Activated naive CD4-positive, alpha-beta T cell treated with anti-CD3 and anti-CD28 coated beads, Interleukin-2, amount 50 U/mL, for 24 hours (primary cell): ENCODE results near the gene MORF4L1.
A peak's percentile ranks its signal among the peaks of the same experiment; 100 is the strongest.
"Not testable (repeated sequence)": the region's sequence is repeated elsewhere in the genome, so short reads cannot be mapped to it uniquely, and the experiment has no call there.

Source experiments
- H3K27ac Mint-ChIP-seq: one replicate; pipeline ENCODE4 v1.8.0; 2021; ENCODE audit warnings: mild to moderate bottlenecking, mixed read lengths
- H3K27me3 Mint-ChIP-seq: one replicate; pipeline ENCODE4 v1.8.0; 2021; ENCODE audit warnings: mixed read lengths
- H3K36me3 Mint-ChIP-seq: one replicate; pipeline ENCODE4 v1.8.0; 2021; ENCODE audit warnings: mixed read lengths
- H3K4me1 Mint-ChIP-seq: one replicate; pipeline ENCODE4 v1.8.0; 2021; ENCODE audit warnings: mixed read lengths
- H3K4me3 Mint-ChIP-seq: one replicate; pipeline ENCODE4 v1.8.0; 2021; ENCODE audit warnings: mild to moderate bottlenecking, mixed read lengths
- H3K9me3 Mint-ChIP-seq: one replicate; pipeline ENCODE4 v1.8.0; 2021; ENCODE audit warnings: mixed read lengths

The MORF4L1 gene

GRCh38 chr15:78872155-78872971 is at the start of gene MORF4L1:
Gene MORF4L1, plus strand, starts transcription at chr15:78872890. Its CDS starts 128 bp downstream, at chr15:78873018.
- H3K27ac Mint-ChIP-seq: peak within 1 kb of the TSS; percentile 100
- H3K36me3 Mint-ChIP-seq: peaks cover 5% of the 10 kb centered on the region
- no peaks in the 10 kb centered on the region for H3K9me3 Mint-ChIP-seq
- H3K4me1 Mint-ChIP-seq: peaks cover 32% of the 10 kb centered on the region
- no peaks in the 10 kb centered on the region for H3K27me3 Mint-ChIP-seq
- peak within 1 kb of the TSS; percentile 99 for H3K4me3 Mint-ChIP-seq

- H3K9me3 Mint-ChIP-seq: no peaks in the 10 kb centered on the region
- H3K4me3 Mint-ChIP-seq: no peak overlapping the region
- H3K36me3 Mint-ChIP-seq: no peaks in the 10 kb centered on the region
- no peak overlapping the region for H3K27ac Mint-ChIP-seq
- no peaks in the 10 kb centered on the region for H3K4me1 Mint-ChIP-seq
- H3K27me3 Mint-ChIP-seq: peaks cover 7% of the 10 kb centered on the region
Measured at GRCh38 chr15:78828920-78829319, 43.8 kb upstream of the MORF4L1 start.

- H3K9me3 Mint-ChIP-seq: no peaks in the 10 kb centered on the region
- H3K27ac Mint-ChIP-seq: peak overlapping the region; percentile 12
- H3K36me3 Mint-ChIP-seq: no peaks in the 10 kb centered on the region
- peak overlapping the region; percentile 85 for H3K4me3 Mint-ChIP-seq
- H3K4me1 Mint-ChIP-seq: no peaks in the 10 kb centered on the region
- H3K27me3 Mint-ChIP-seq: peaks cover 7% of the 10 kb centered on the region
Measured at GRCh38 chr15:78830514-78831228, 42.0 kb upstream of the MORF4L1 start.

GRCh38 chr15:78831229-78832207 is 41.2 kb upstream of the MORF4L1 start:
- Mint-ChIP-seq H3K4me1 (no peaks in the 10 kb centered on the region), H3K4me3 (peak overlapping the region; percentile 85)

GRCh38 chr15:78836333-78836732 is 36.4 kb upstream of the MORF4L1 start:
- Mint-ChIP-seq H3K4me3 (no peak overlapping the region), H3K27me3 (peaks cover 4% of the 10 kb centered on the region), H3K9me3 (no peaks in the 10 kb centered on the region), H3K27ac (no peak overlapping the region), H3K36me3 (no peaks in the 10 kb centered on the region), H3K4me1 (no peaks in the 10 kb centered on the region)

More at GRCh38 chr15:78831229-78832207, 41.2 kb upstream of the MORF4L1 start:
- Mint-ChIP-seq H3K36me3 (no peaks in the 10 kb centered on the region), H3K27ac (peak overlapping the region; percentile 51), H3K9me3 (no peaks in the 10 kb centered on the region), H3K27me3 (peaks cover 7% of the 10 kb centered on the region)

- H3K27me3 Mint-ChIP-seq: peaks cover 3% of the 10 kb centered on the region
- H3K36me3 Mint-ChIP-seq: no peaks in the 10 kb centered on the region
- no peaks in the 10 kb centered on the region for H3K4me1 Mint-ChIP-seq
- H3K9me3 Mint-ChIP-seq: no peaks in the 10 kb centered on the region
- no peak overlapping the region for H3K4me3 Mint-ChIP-seq
- H3K27ac Mint-ChIP-seq: no peak overlapping the region
Measured at GRCh38 chr15:78837131-78837530, 35.6 kb upstream of the MORF4L1 start.

GRCh38 chr15:78837543-78837942 is 35.1 kb upstream of the MORF4L1 start:
- peaks cover 3% of the 10 kb centered on the region for H3K27me3 Mint-ChIP-seq
- H3K4me1 Mint-ChIP-seq: no peaks in the 10 kb centered on the region
- no peaks in the 10 kb centered on the region for H3K36me3 Mint-ChIP-seq
- H3K4me3 Mint-ChIP-seq: no peak overlapping the region
- H3K9me3 Mint-ChIP-seq: no peaks in the 10 kb centered on the region
- H3K27ac Mint-ChIP-seq: no peak overlapping the region

- Mint-ChIP-seq H3K4me1 (no peaks in the 10 kb centered on the region), H3K27me3 (no peaks in the 10 kb centered on the region), H3K4me3 (no peak overlapping the region), H3K9me3 (no peaks in the 10 kb centered on the region), H3K27ac (no peak overlapping the region), H3K36me3 (no peaks in the 10 kb centered on the region)
Measured at GRCh38 chr15:78838489-78838888, 34.2 kb upstream of the MORF4L1 start.

- not testable (repeated sequence) for H3K27ac Mint-ChIP-seq, H3K27me3 Mint-ChIP-seq, H3K4me1 Mint-ChIP-seq, H3K9me3 Mint-ChIP-seq, H3K36me3 Mint-ChIP-seq, H3K4me3 Mint-ChIP-seq
Measured at GRCh38 chr15:78839151-78839550, 33.5 kb upstream of the MORF4L1 start.

- H3K27ac Mint-ChIP-seq: no peak overlapping the region
- H3K4me3 Mint-ChIP-seq: no peak overlapping the region
- no peaks in the 10 kb centered on the region for H3K36me3 Mint-ChIP-seq
- no peaks in the 10 kb centered on the region for H3K4me1 Mint-ChIP-seq
- no peaks in the 10 kb centered on the region for H3K27me3 Mint-ChIP-seq
- H3K9me3 Mint-ChIP-seq: no peaks in the 10 kb centered on the region
Measured at GRCh38 chr15:78840661-78841375, 31.9 kb upstream of the MORF4L1 start.

GRCh38 chr15:78841376-78841706 is 31.3 kb upstream of the MORF4L1 start:
- H3K36me3 Mint-ChIP-seq: no peaks in the 10 kb centered on the region
- no peaks in the 10 kb centered on the region for H3K27me3 Mint-ChIP-seq
- no peaks in the 10 kb centered on the region for H3K9me3 Mint-ChIP-seq
- H3K27ac Mint-ChIP-seq: no peak overlapping the region
- H3K4me1 Mint-ChIP-seq: no peaks in the 10 kb centered on the region
- H3K4me3 Mint-ChIP-seq: no peak overlapping the region

- Mint-ChIP-seq H3K27me3 (no peaks in the 10 kb centered on the region), H3K4me1 (no peaks in the 10 kb centered on the region), H3K9me3 (no peaks in the 10 kb centered on the region), H3K27ac (no peak overlapping the region), H3K36me3 (no peaks in the 10 kb centered on the region), H3K4me3 (no peak overlapping the region)
Measured at GRCh38 chr15:78841891-78842290, 30.8 kb upstream of the MORF4L1 start.

GRCh38 chr15:78842519-78842918 is 30.2 kb upstream of the MORF4L1 start:
- H3K27ac Mint-ChIP-seq: no peak overlapping the region
- no peaks in the 10 kb centered on the region for H3K36me3 Mint-ChIP-seq
- H3K9me3 Mint-ChIP-seq: no peaks in the 10 kb centered on the region
- H3K4me1 Mint-ChIP-seq: no peaks in the 10 kb centered on the region
- no peak overlapping the region for H3K4me3 Mint-ChIP-seq
- H3K27me3 Mint-ChIP-seq: no peaks in the 10 kb centered on the region

- H3K27me3 Mint-ChIP-seq, H3K4me1 Mint-ChIP-seq, H3K4me3 Mint-ChIP-seq, H3K36me3 Mint-ChIP-seq, H3K9me3 Mint-ChIP-seq, H3K27ac Mint-ChIP-seq: not testable (repeated sequence)
Measured at GRCh38 chr15:78846906-78847305, 25.8 kb upstream of the MORF4L1 start.

- H3K27me3 Mint-ChIP-seq, H3K4me3 Mint-ChIP-seq, H3K36me3 Mint-ChIP-seq, H3K4me1 Mint-ChIP-seq, H3K9me3 Mint-ChIP-seq, H3K27ac Mint-ChIP-seq: not testable (repeated sequence)
Measured at GRCh38 chr15:78847387-78847906, 25.2 kb upstream of the MORF4L1 start.
